Smooth muscle cell (in vitro differentiated cells): ENCODE data around the gene ALOX15. TPM values are rescaled to one million over a fixed set of nuclear protein-coding genes. Genes with fewer than 3 reads are reported as not detected.

Experiments
- DNase-seq: peaks from one replicate; lab custom pipeline; 2025; ENCODE audit not compliant: unreplicated experiment; lab: John Stamatoyannopoulos, UW
- H2AFZ ChIP-seq: fragments of 200-600 bp; sonication (generic); 2 replicates; pipeline ENCODE4 v1.6.0; 2016; ENCODE audit warnings: antibody characterized with exemption, low read depth, mild to moderate bottlenecking
- H3F3A ChIP-seq: fragments of 200-600 bp; sonication (generic); 2 replicates; pipeline ENCODE4 v1.6.0; 2017; ENCODE audit warnings: antibody characterized with exemption, low read depth
- H3K27ac ChIP-seq: fragments of 200-600 bp; sonication (generic); 2 replicates; pipeline ENCODE4 v1.5.1; 2016; ENCODE audit warnings: low read depth, mild to moderate bottlenecking
- H3K27me3 ChIP-seq: fragments of 200-600 bp; sonication (generic); 2 replicates; pipeline ENCODE4 v1.6.1; 2016; ENCODE audit warnings: low read depth, mild to moderate bottlenecking
- H3K36me3 ChIP-seq: fragments of 200-600 bp; sonication (generic); 2 replicates; pipeline ENCODE4 v1.5.1; 2016; ENCODE audit warnings: low read depth
- H3K4me1 ChIP-seq: fragments of 200-600 bp; sonication (generic); 2 replicates; pipeline ENCODE4 v1.5.1; 2016; ENCODE audit warnings: low read depth
- H3K4me2 ChIP-seq: fragments of 200-600 bp; sonication (generic); 2 replicates; pipeline ENCODE4 v1.6.0; 2016; ENCODE audit warnings: mild to moderate bottlenecking
- H3K4me3 ChIP-seq: fragments of 200-600 bp; sonication (generic); 2 replicates; pipeline ENCODE4 v1.5.1; 2016; ENCODE audit warnings: mild to moderate bottlenecking
- H3K79me2 ChIP-seq: fragments of 200-600 bp; sonication (generic); 2 replicates; pipeline ENCODE4 v1.6.0; 2016; ENCODE audit warnings: low read depth, mild to moderate bottlenecking
- H3K9ac ChIP-seq: fragments of 200-600 bp; sonication (generic); 2 replicates; pipeline ENCODE4 v1.6.0; 2016; ENCODE audit warnings: low read depth
- H3K9me3 ChIP-seq: fragments of 200-600 bp; sonication (generic); replicated peaks from 2 replicates; pipeline ENCODE4 v1.5.1; 2016; ENCODE audit warnings: low read depth
- H4K20me1 ChIP-seq: fragments of 200-600 bp; sonication (generic); 2 replicates; pipeline ENCODE4 v1.6.0; 2016; ENCODE audit warnings: low read depth
- CTCF ChIP-seq: fragments of 200-600 bp; sonication (generic); IDR thresholded peaks from 2 replicates; pipeline ENCODE4 v1.5.1; 2017; ENCODE audit warnings: borderline replicate concordance, mild to moderate bottlenecking, antibody characterized with exemption; ENCODE audit not compliant: insufficient read depth, poor library complexity, severe bottlenecking
- WGBS: methylation state at CpG from one replicate; pipeline ENCODE4 v1.1.7; 2016; ENCODE audit warnings: low lambda C conversion rate; 5-methylcytosine and 5-hydroxymethylcytosine counted together
- polyA plus RNA-seq: library from polyadenylated mRNA; unstranded; fragments of >200 nt; fragmentation: Nextera tagmentation; extraction: Ambion mirVana; gene quantifications from 2 replicates; pipeline ENCODE4 v1.2.1, GENCODE V29; 2016
- total RNA-seq: library from RNA; depleted of rRNA; stranded (reverse); fragments of >200 nt; gene quantifications from 2 replicates; pipeline ENCODE4 v1.2.3, GENCODE V29; 2014

The ALOX15 gene
- total and polyA plus RNA-seq, 2 experiments from 2014 or later = 0.32 TPM; not detected in 1

GRCh38 chr17:4610162-4610561, 31.3 kb downstream of the ALOX15 start:
- Histone ChIP-seq H3K4me2 (no peak overlapping the region), H3K4me3 (peak overlapping the region; percentile 24), H3F3A (no peaks in the 10 kb centered on the region), H3K9me3 (no peaks in the 10 kb centered on the region), H3K9ac (no peak overlapping the region), H3K79me2 (no peaks in the 10 kb centered on the region), H3K36me3 (no peaks in the 10 kb centered on the region), H4K20me1 (no peaks in the 10 kb centered on the region), H3K27ac (no peak overlapping the region), H3K27me3 (no peaks in the 10 kb centered on the region), H3K4me1 (peaks cover 8% of the 10 kb centered on the region), H2AFZ (no peak overlapping the region)
- no peak for DNase-seq
- WGBS = 74% methylated on average over 5 of the region's 5 CpGs
- TF ChIP-seq CTCF = no peak

GRCh38 chr17:4609761-4610160, 31.7 kb downstream of the ALOX15 start:
- Histone ChIP-seq H3K9me3 (no peaks in the 10 kb centered on the region), H2AFZ (no peak overlapping the region), H3K36me3 (no peaks in the 10 kb centered on the region), H3F3A (no peaks in the 10 kb centered on the region), H3K4me3 (no peak overlapping the region), H3K4me1 (peaks cover 9% of the 10 kb centered on the region), H4K20me1 (no peaks in the 10 kb centered on the region), H3K4me2 (no peak overlapping the region), H3K9ac (no peak overlapping the region), H3K79me2 (no peaks in the 10 kb centered on the region), H3K27ac (no peak overlapping the region), H3K27me3 (no peaks in the 10 kb centered on the region)
- no peak for DNase-seq
- no peak for TF ChIP-seq CTCF
- 94% methylated on average over 7 of the region's 7 CpGs for WGBS

- H3K9ac ChIP-seq = no peak overlapping the region
- no peaks in the 10 kb centered on the region for H3F3A ChIP-seq
- H3K79me2 ChIP-seq = no peaks in the 10 kb centered on the region
- H3K36me3 ChIP-seq = no peaks in the 10 kb centered on the region
- WGBS = 29% methylated on average over 9 of the region's 9 CpGs
- H3K9me3 ChIP-seq = no peaks in the 10 kb centered on the region
- TF ChIP-seq CTCF = no peak
- no peaks in the 10 kb centered on the region for H4K20me1 ChIP-seq
- peaks cover 16% of the 10 kb centered on the region for H3K4me1 ChIP-seq
- peak overlapping the region; percentile 69 for H2AFZ ChIP-seq
- DNase-seq = no peak
- peak overlapping the region; percentile 49 for H3K27ac ChIP-seq
- peak overlapping the region; percentile 58 for H3K4me2 ChIP-seq
- H3K27me3 ChIP-seq = no peaks in the 10 kb centered on the region
- no peak overlapping the region for H3K4me3 ChIP-seq
Measured at GRCh38 chr17:4607773-4608187, 33.7 kb downstream of the ALOX15 start.

- H3F3A ChIP-seq = no peaks in the 10 kb centered on the region
- H3K27me3 ChIP-seq = no peaks in the 10 kb centered on the region
- no peak for TF ChIP-seq CTCF
- peak overlapping the region; percentile 49 for H3K27ac ChIP-seq
- peaks cover 16% of the 10 kb centered on the region for H3K4me1 ChIP-seq
- H3K9ac ChIP-seq = no peak overlapping the region
- H3K9me3 ChIP-seq = no peaks in the 10 kb centered on the region
- H2AFZ ChIP-seq = peak overlapping the region; percentile 69
- no peak overlapping the region for H3K4me3 ChIP-seq
- H3K36me3 ChIP-seq = no peaks in the 10 kb centered on the region
- 85% methylated on average over 25 of the region's 25 CpGs for WGBS
- H4K20me1 ChIP-seq = no peaks in the 10 kb centered on the region
- no peaks in the 10 kb centered on the region for H3K79me2 ChIP-seq
- DNase-seq = no peak
- H3K4me2 ChIP-seq = peak overlapping the region; percentile 58
Measured at GRCh38 chr17:4607261-4607741, 34.2 kb downstream of the ALOX15 start.
